Endodermal cell (in vitro differentiated cells): ENCODE data around the gene COL13A1. TPM values are rescaled to one million over a fixed set of nuclear protein-coding genes. Genes with fewer than 3 reads are reported as not detected.

Experiments
- DNase-seq: peaks from one replicate; pipeline ENCODE4 v3.0.0-alpha.2; 2017
- H3K27ac ChIP-seq: 2 replicates; pipeline ENCODE4 v1.5.1; 2013; ENCODE audit warnings: mild to moderate bottlenecking, low read depth, low read length, moderate library complexity
- H3K27me3 ChIP-seq: 2 replicates; pipeline ENCODE4 v1.6.1; 2013; ENCODE audit warnings: mild to moderate bottlenecking, low read length, moderate library complexity; ENCODE audit not compliant: insufficient read depth, control insufficient read depth, poor library complexity, severe bottlenecking
- H3K36me3 ChIP-seq: 2 replicates; pipeline ENCODE4 v1.7.0; 2013; ENCODE audit warnings: mild to moderate bottlenecking, low read length, moderate library complexity; ENCODE audit not compliant: control insufficient read depth, insufficient read depth
- H3K4me1 ChIP-seq: one replicate; pipeline ENCODE4 v1.7.0; 2013; ENCODE audit warnings: low read length; ENCODE audit not compliant: control insufficient read depth, insufficient read depth
- H3K4me3 ChIP-seq: 2 replicates; pipeline ENCODE4 v1.5.1; 2013; ENCODE audit warnings: mild to moderate bottlenecking, low read length, moderate library complexity
- H3K9ac ChIP-seq: 2 replicates; pipeline ENCODE4 v1.6.1; 2013; ENCODE audit warnings: mild to moderate bottlenecking, low read length, moderate library complexity; ENCODE audit not compliant: poor library complexity, severe bottlenecking; ENCODE audit errors: extremely low read depth
- H3K9me3 ChIP-seq: 2 replicates; pipeline ENCODE4 v1.6.1; 2013; ENCODE audit warnings: mild to moderate bottlenecking, low read length, moderate library complexity; ENCODE audit not compliant: control insufficient read depth
- H3K27ac Mint-ChIP-seq: 2 replicates; pipeline ENCODE4 v1.8.0; 2020; ENCODE audit warnings: mixed read lengths
- H3K27me3 Mint-ChIP-seq: 2 replicates; pipeline ENCODE4 v1.8.0; 2021; ENCODE audit warnings: mild to moderate bottlenecking, mixed read lengths; ENCODE audit not compliant: insufficient read depth
- H3K36me3 Mint-ChIP-seq: 2 replicates; pipeline ENCODE4 v1.8.0; 2020; ENCODE audit warnings: low read depth, mixed read lengths
- H3K4me1 Mint-ChIP-seq: 2 replicates; pipeline ENCODE4 v1.8.0; 2020; ENCODE audit warnings: mixed read lengths
- H3K4me3 Mint-ChIP-seq: 2 replicates; pipeline ENCODE4 v1.8.0; 2020; ENCODE audit warnings: mild to moderate bottlenecking, moderate library complexity, mixed read lengths
- H3K9me3 Mint-ChIP-seq: 2 replicates; pipeline ENCODE4 v1.8.0; 2020; ENCODE audit warnings: mild to moderate bottlenecking, mixed read lengths
- WGBS, 2 experiments: methylation state at CpG; one replicate each; pipeline versions ENCODE4 v1.1.5 to v1.1.7; 2013; ENCODE audit warnings: missing lambda C conversion rate in 2 of 2, mixed read lengths in 1 of 2; ENCODE audit not compliant: insufficient coverage in 1 of 2, insufficient read length in 1 of 2; 5-methylcytosine and 5-hydroxymethylcytosine counted together
- total RNA-seq, 2 donors: library from RNA; stranded (reverse); fragmentation: NEBNext Ultra II Directional in 1 of 2; extraction: Animal tissue kit (Norgen Biotek cat#: 25700) in 1 of 2; gene quantifications; 2 replicates in 1 of 2; 3 replicates in 1 of 2; pipeline ENCODE4 v1.2.1, GENCODE V29; 2021
- TF ChIP-seq, protein P1 (sequence below): fragments of 200-600 bp; sonication (generic); conservative IDR thresholded peaks from 2 replicates; pipeline ENCODE4 v1.5.0; 2021; ENCODE audit warnings: antibody characterized with exemption, mild to moderate bottlenecking

Gene COL13A1
- total RNA-seq, 2 donors from 2014 or later: 15.9 to 20.7 TPM

DNA sequence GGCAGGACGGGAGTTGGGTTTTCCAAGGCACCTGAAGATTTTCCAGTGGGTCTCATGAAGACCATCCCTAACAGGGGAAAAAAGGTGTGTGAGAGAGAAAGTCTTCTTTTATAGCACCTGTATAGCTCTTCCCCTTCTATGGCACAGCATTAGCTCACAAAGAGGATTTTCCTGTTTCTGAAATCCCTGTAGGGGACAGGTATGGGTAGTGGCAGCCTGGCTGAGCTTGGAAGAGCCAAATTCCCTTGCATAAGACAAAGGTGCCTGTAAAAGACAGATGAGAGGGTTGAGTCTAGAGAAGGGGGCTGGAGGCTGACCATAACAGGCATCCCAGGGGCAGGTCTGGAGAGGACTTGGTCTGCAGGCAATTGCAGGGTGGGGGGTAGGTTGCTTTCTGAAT, 63.7 kb downstream of the COL13A1 start:
- no peaks in the 10 kb centered on the region for H3K27me3 Mint-ChIP-seq
- H3K36me3 Mint-ChIP-seq: no peaks in the 10 kb centered on the region
- no peak overlapping the region for H3K9ac ChIP-seq
- H3K4me1 Mint-ChIP-seq: peaks cover 48% of the 10 kb centered on the region
- H3K27ac Mint-ChIP-seq: no peak overlapping the region
- WGBS, 2 experiments: 96 to 100% methylated on average over 1 of the region's 1 CpG
- H3K4me3 Mint-ChIP-seq: no peak overlapping the region
- peaks cover 11% of the 10 kb centered on the region for H3K4me1 ChIP-seq
- no peak for DNase-seq
- H3K9me3 Mint-ChIP-seq: no peaks in the 10 kb centered on the region
- H3K4me3 ChIP-seq: no peak overlapping the region
- TF ChIP-seq, protein P1, sequence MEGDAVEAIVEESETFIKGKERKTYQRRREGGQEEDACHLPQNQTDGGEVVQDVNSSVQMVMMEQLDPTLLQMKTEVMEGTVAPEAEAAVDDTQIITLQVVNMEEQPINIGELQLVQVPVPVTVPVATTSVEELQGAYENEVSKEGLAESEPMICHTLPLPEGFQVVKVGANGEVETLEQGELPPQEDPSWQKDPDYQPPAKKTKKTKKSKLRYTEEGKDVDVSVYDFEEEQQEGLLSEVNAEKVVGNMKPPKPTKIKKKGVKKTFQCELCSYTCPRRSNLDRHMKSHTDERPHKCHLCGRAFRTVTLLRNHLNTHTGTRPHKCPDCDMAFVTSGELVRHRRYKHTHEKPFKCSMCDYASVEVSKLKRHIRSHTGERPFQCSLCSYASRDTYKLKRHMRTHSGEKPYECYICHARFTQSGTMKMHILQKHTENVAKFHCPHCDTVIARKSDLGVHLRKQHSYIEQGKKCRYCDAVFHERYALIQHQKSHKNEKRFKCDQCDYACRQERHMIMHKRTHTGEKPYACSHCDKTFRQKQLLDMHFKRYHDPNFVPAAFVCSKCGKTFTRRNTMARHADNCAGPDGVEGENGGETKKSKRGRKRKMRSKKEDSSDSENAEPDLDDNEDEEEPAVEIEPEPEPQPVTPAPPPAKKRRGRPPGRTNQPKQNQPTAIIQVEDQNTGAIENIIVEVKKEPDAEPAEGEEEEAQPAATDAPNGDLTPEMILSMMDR: no peak
- no peaks in the 10 kb centered on the region for H3K9me3 ChIP-seq
- H3K27ac ChIP-seq: no peak overlapping the region
- H3K36me3 ChIP-seq: no peaks in the 10 kb centered on the region
- H3K27me3 ChIP-seq: no peaks in the 10 kb centered on the region

DNA sequence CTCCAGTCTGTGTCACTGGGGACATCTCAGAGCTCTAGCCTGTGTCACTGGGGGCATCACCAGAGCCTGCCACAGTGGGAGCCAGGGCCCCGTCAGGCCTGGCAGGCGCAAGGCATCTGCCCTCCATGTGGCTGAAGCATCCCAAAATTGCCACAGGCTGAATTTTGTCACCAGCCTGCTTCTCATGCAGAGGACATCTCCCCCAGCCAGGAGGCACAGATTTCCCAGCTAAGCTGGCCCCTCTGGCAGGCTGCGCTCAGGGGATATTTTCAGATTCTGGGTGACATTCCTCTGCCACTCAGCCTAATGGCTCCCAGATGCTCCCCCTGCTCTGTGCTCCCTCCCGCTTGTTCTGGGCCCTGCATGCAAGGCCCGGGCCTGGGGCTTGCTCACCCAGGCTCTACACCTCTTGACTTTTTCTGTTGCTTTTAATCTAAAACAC, 64.6 kb downstream of the COL13A1 start:
- Histone ChIP-seq H3K9ac (no peak overlapping the region), H3K9me3 (no peaks in the 10 kb centered on the region), H3K4me1 (peaks cover 7% of the 10 kb centered on the region), H3K36me3 (no peaks in the 10 kb centered on the region), H3K4me3 (no peak overlapping the region), H3K27ac (peak overlapping the region; percentile 39), H3K27me3 (no peaks in the 10 kb centered on the region)
- Mint-ChIP-seq H3K36me3 (no peaks in the 10 kb centered on the region), H3K9me3 (no peaks in the 10 kb centered on the region), H3K27ac (peak overlapping the region; percentile 73), H3K27me3 (no peaks in the 10 kb centered on the region), H3K4me1 (peaks cover 50% of the 10 kb centered on the region), H3K4me3 (no peak overlapping the region)
- 77 to 82% methylated on average over 2 to 5 of the region's 5 CpGs for WGBS, 2 experiments
- TF ChIP-seq, protein P1: no peak
- DNase-seq: peak; percentile 56

DNA sequence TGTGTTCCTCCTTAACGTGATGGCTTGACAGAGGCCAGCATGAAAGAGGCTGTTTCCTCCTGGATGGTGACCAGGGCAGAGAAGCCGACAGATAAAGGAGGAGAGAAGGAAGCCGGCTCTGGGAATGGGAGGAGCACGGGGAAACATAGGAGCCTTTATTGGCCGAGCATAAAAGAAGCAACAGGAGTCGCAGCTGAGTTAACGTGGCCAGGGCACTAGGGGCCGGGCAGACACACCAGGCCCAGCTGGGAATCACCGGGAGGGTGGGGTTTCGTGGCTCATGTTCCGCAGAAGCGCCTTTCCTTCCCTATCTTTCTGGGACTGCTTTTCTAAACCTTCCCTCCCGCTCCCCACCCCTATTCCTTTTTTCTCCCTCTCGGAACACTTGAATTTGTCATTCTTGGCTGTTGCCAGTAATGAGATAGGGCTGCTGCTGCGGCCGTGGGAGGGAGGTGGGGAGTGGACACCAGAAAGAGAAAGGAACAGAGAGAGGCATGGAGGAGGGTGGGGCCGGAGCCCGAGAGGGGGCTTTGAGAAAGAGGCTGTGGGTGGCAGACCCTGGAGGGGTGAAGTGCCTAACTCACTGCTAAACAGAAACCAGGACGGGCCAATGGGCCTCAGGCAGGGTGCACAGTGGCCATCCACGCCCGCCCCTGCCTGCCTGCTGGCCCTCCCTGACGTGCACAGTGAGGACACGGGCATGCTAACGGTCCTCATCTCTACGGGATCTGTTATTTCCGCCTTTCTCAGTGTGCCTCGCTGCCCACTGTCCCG, 65.2 kb downstream of the COL13A1 start:
- H3K27ac ChIP-seq: peak overlapping the region; percentile 39
- peak; percentile 88 for DNase-seq
- H3K9ac ChIP-seq: no peak overlapping the region
- WGBS, 2 experiments: 25 to 45% methylated on average over 11 to 28 of the region's 28 CpGs
- no peaks in the 10 kb centered on the region for H3K9me3 ChIP-seq
- H3K27ac Mint-ChIP-seq: peak overlapping the region; percentile 73
- H3K27me3 Mint-ChIP-seq: no peaks in the 10 kb centered on the region
- peaks cover 3% of the 10 kb centered on the region for H3K4me1 ChIP-seq
- no peak overlapping the region for H3K4me3 ChIP-seq
- H3K36me3 Mint-ChIP-seq: no peaks in the 10 kb centered on the region
- no peaks in the 10 kb centered on the region for H3K9me3 Mint-ChIP-seq
- no peaks in the 10 kb centered on the region for H3K27me3 ChIP-seq
- H3K36me3 ChIP-seq: no peaks in the 10 kb centered on the region
- no peak overlapping the region for H3K4me3 Mint-ChIP-seq
- TF ChIP-seq, protein P1: peak; percentile 28
- peaks cover 47% of the 10 kb centered on the region for H3K4me1 Mint-ChIP-seq
